Esophagus muscularis mucosa (tissue), 4 donors: ENCODE results near the gene PXMP4. TPM values are rescaled to one million over a fixed set of nuclear protein-coding genes. Genes with fewer than 3 reads are reported as not detected.
A peak's percentile ranks its signal among the peaks of the same experiment; 100 is the strongest.

Experiments
- DNase-seq: peaks from one replicate; pipeline ENCODE4 v3.0.0-alpha.2; 2017; ENCODE audit errors: extremely low spot score
- H3K27ac ChIP-seq, 4 donors: fragments of 200-600 bp; sonication (generic); replicated peaks in 1 of 4; 1 replicate in 3 of 4; 2 replicates in 1 of 4; pipeline ENCODE4 v1.5.1; 2016 to 2019; ENCODE audit warnings: mild to moderate bottlenecking in 1 of 4
- H3K27me3 ChIP-seq, 4 donors: fragments of 200-600 bp; sonication (generic); one replicate each; pipeline versions ENCODE4 v1.5.1 to v1.6.0; 2016 to 2019
- H3K36me3 ChIP-seq, 4 donors: fragments of 200-600 bp; sonication (generic); one replicate each; pipeline ENCODE4 v1.5.1; 2016 to 2019
- H3K4me1 ChIP-seq, 4 donors: fragments of 200-600 bp; sonication (generic); one replicate each; pipeline ENCODE4 v1.5.1; 2016 to 2019
- H3K4me3 ChIP-seq, 4 donors: fragments of 200-600 bp; sonication (generic); 1 replicate in 2 of 4; 2 replicates in 2 of 4; pipeline ENCODE4 v1.5.1; 2016 to 2019; ENCODE audit warnings: mild to moderate bottlenecking in 4 of 4, moderate library complexity in 1 of 4
- H3K9me3 ChIP-seq, 4 donors: fragments of 200-600 bp; sonication (generic); 1 replicate in 3 of 4; 2 replicates in 1 of 4; pipeline ENCODE4 v1.5.1; 2016 to 2019
- CTCF ChIP-seq, 3 experiments: fragments of 200-600 bp in 2 of 3; fragments of 450-650 bp in 1 of 3; sonication (generic) in 2 of 3; IDR thresholded peaks; one replicate each; pipeline ENCODE4 v1.5.1; 2017 to 2019; ENCODE audit warnings: antibody characterized with exemption in 3 of 3, mild to moderate bottlenecking in 2 of 3, moderate library complexity in 1 of 3
- EP300 ChIP-seq: sonication (generic); formaldehyde crosslinking; IDR thresholded peaks from one replicate; pipeline ENCODE4 v1.6.1; 2017; ENCODE audit warnings: antibody characterized with exemption
- POLR2A ChIP-seq: fragments of 450-650 bp; IDR thresholded peaks from one replicate; pipeline ENCODE4 v1.6.1; 2017; ENCODE audit warnings: antibody characterized with exemption, moderate library complexity, mild to moderate bottlenecking, low read depth
- POLR2AphosphoS5 ChIP-seq, 2 donors: sonication (generic); formaldehyde crosslinking; IDR thresholded peaks; one replicate each; pipeline ENCODE4 v1.6.1; 2017; ENCODE audit warnings: antibody characterized with exemption in 2 of 2
- WGBS: methylation state at CpG from one replicate; pipeline ENCODE4 v1.1.5; 2018; 5-methylcytosine and 5-hydroxymethylcytosine counted together
- intact Hi-C: fragments of 100-400 bp; cut with DNase I; formaldehyde crosslinking; loops from one replicate; pipeline ENCODE4 v1.15.1; 2023
- total RNA-seq, 4 donors: library from RNA; depleted of rRNA; stranded (reverse); fragments of >200 nt; gene quantifications; one replicate each; pipeline versions ENCODE4 v1.1.0 to v1.2.1, GENCODE V29; 2016

PXMP4 gene
- total RNA-seq, 4 donors from 2014 or later: 4.5 to 13.0 (median 9.2) TPM

DNA sequence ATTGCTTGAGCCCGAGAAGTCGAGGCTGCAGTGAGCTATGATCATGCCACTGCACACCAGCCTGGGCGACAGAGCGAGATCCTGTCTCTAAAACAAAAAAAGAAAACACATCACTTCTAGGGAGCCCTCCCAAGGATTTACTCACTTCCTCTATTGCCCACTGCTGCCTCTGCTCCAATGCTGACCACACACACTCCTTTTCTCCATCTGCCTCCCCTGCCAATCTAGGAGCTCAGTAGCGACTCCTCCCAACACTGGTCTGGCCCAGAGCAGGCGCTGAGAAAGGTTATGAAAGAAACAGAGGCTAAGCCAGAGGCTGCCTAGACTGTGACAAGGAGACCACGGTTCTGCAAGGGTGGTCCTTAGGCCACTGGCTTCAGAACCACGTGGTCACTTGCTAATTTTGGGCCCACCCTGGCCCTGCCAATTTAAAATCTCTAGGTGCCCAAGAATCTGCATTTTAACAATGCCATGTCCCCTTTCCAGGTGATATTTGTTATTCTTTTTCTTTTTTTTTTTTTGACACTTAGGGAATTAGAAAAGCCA lies 32.7 kb downstream of the PXMP4 start:
- no peak overlapping the region for H3K4me3 ChIP-seq
- TF ChIP-seq POLR2AphosphoS5 (IDR thresholded peaks at IDR 0.05): no peak
- no peak for TF ChIP-seq CTCF (IDR thresholded peaks at IDR 0.05)
- TF ChIP-seq POLR2A: no peak
- no peak for TF ChIP-seq EP300
- peaks cover 14 to 27% (median 23%) of the 10 kb centered on the region in 4 donors for H3K4me1 ChIP-seq
- H3K9me3 ChIP-seq: no peaks in the 10 kb centered on the region
- no peak for DNase-seq
- peak overlapping the region in 3 of 4 donors; percentile 68 to 73 (median 70) for H3K27ac ChIP-seq
- no peaks in the 10 kb centered on the region for H3K27me3 ChIP-seq
- intact Hi-C loops: loop anchor here (5.0 kb wide), 1 partner anchor 45 kb away; the partner anchor contains the start of gene ZNF341
- WGBS: 71% methylated on average over 8 of the region's 8 CpGs
- H3K36me3 ChIP-seq: no peaks in the 10 kb centered on the region

DNA sequence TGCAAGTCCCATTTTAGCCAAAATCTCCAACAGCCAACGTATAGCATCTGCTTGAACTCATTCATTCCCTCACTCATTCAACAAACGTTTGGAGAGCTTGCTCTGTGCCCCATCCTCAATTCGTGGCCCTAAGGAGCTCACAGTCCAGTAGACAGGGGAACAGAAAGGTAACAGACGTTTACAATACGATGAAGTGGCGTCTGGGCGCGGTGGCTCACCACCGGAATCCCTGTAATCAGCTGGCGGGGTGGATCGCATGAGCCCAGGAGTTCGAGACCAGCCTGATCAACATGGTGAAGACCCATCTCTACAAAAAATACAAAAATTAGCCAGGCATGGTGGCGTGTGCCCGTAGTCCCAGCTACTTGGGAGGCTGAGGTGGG lies 33.1 kb downstream of the PXMP4 start:
- WGBS: 82% methylated on average over 14 of the region's 14 CpGs
- no peaks in the 10 kb centered on the region for H3K9me3 ChIP-seq

GRCh38 chr20:33686100-33686983 lies 33.8 kb downstream of the PXMP4 start, which contains the start of gene E2F1:
Gene E2F1, minus strand, starts transcription at chr20:33686385. Its CDS starts 121 bp downstream, at chr20:33686264.
- Histone ChIP-seq H3K4me1 (peaks cover 14 to 27% (median 23%) of the 10 kb centered on the region in 4 donors), H3K4me3 (peak within 1 kb of the TSS; percentile 53 to 67 (median 55)), H3K27ac (peak within 1 kb of the TSS; percentile 45 to 73 (median 69)), H3K27me3 (no peaks in the 10 kb centered on the region), H3K36me3 (no peaks in the 10 kb centered on the region), H3K9me3 (no peaks in the 10 kb centered on the region)
- 20% methylated on average over 9 of the region's 101 CpGs for WGBS
- DNase-seq: peak; percentile 98
- TF ChIP-seq POLR2A: no peak
- no peak for TF ChIP-seq EP300
- peak; percentile 49 to 69 (median 60) for TF ChIP-seq CTCF (IDR thresholded peaks at IDR 0.05)
- peak; percentile 20 to 62 for TF ChIP-seq POLR2AphosphoS5 (IDR thresholded peaks at IDR 0.05)
- intact Hi-C loops: loop anchor here (5.0 kb wide), 1 partner anchor 46 kb away; the partner anchor contains the start of gene ZNF341

More for the DNA sequence above, 33.1 kb downstream of the PXMP4 start:
- no peak for DNase-seq
- intact Hi-C loops: loop anchor here (5.0 kb wide), 1 partner anchor 45 kb away; the partner anchor contains the start of gene ZNF341
- Histone ChIP-seq H3K36me3 (no peaks in the 10 kb centered on the region), H3K4me1 (peaks cover 14 to 27% (median 23%) of the 10 kb centered on the region in 4 donors), H3K27me3 (no peaks in the 10 kb centered on the region), H3K4me3 (peak overlapping the region; percentile 53 to 67 (median 55)), H3K27ac (peak overlapping the region; percentile 45 to 73 (median 69))
- TF ChIP-seq POLR2AphosphoS5 (IDR thresholded peaks at IDR 0.05) (no peak), EP300 (no peak), POLR2A (no peak), CTCF (IDR thresholded peaks at IDR 0.05) (no peak)

DNA sequence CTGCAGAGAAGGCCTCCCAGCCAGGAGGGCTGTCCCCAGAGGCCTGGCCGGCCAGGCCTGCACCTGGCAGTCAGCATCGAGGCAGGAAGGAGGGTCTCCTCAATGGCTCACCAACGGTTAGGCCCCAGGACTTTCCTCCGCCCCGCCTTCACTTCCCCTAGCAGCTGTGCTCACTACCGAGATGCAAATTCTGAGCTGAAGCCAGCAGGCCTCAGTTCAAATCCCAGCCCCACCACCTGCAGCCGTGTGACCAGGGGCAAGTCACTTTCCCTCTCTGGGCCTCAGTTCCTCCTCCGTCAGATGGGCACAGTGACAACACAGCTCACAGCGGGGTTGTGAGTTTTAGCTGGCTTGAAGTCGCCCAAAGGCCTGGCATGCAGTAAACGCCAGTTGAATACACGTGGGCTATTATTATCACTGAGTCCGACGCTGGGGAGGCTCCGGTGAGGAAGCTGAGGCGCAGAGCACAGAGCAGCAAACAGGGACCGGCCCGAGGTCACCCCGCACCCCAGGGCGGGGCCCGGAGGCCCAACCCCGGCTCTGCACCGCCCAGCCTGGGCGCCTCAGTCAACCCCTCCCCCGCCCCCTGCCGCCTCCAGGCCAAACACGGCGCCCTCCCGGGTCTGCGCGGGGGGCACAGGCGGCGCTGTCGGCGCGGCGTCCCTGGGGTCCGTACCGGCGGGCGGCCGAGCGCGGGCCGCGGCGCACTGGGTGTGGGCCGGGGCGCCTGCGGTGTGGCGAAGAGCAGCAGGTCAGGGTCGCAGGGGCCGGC lies 34.6 kb downstream of the PXMP4 start:
- intact Hi-C loops: loop anchor here (5.0 kb wide), 1 partner anchor 47 kb away; the partner anchor contains the start of gene ZNF341

More for the DNA sequence above, 34.6 kb downstream of the PXMP4 start:
- Histone ChIP-seq H3K36me3 (no peaks in the 10 kb centered on the region), H3K4me1 (peaks cover 14 to 27% (median 23%) of the 10 kb centered on the region in 4 donors), H3K27me3 (no peaks in the 10 kb centered on the region), H3K27ac (peak overlapping the region in 3 of 4 donors; percentile 36 to 70 (median 56)), H3K4me3 (peak overlapping the region; percentile 53 to 67 (median 55)), H3K9me3 (no peaks in the 10 kb centered on the region)
- WGBS: no CpG with 5 or more reads among the region's 53 CpGs
- no peak for DNase-seq
- TF ChIP-seq POLR2AphosphoS5 (IDR thresholded peaks at IDR 0.05) (no peak), CTCF (IDR thresholded peaks at IDR 0.05) (no peak), EP300 (no peak), POLR2A (no peak)
